Measurements from ENCODE around the gene SCGB1C1. TPM values are rescaled to one million over a fixed set of nuclear protein-coding genes. Genes with fewer than 3 reads are reported as not detected.
"Not testable (repeated sequence)": the region's sequence is repeated elsewhere in the genome, so short reads cannot be mapped to it uniquely, and the experiment has no call there.

Gene SCGB1C1
- total and polyA plus RNA-seq, 2 of the 8 experiments (the other 6 are each of a cell fraction or from before 2014, with no cell fraction given): not detected

DNA sequence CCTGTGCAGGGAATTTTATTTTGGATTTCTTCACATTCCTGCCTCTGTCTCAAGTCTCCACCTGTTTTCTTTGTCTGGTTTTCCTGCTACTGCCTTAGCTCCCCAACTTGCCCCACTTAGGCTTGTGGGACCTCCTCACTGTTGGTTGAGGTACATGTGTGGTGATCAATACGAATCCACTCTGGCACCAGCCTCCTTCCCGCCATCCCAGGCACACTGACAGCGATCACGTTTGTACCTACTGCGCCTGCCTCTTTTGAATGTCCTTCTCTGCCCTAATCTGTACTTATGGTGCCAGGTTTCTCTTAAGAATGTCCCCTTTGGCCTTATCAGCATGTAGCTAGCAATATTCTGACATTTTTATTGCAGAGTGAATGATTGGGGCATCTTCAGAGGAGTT is 2.3 kb upstream of the SCGB1C1 start:
- H3K18ac ChIP-seq (ENCODE audit: extremely low read depth, low read length); H4K8ac ChIP-seq (ENCODE audit: extremely low read depth, insufficient read depth, low read length); DNase-seq (ENCODE audit: low read depth in 1 of 2, low spot score in 2 of 2); H3K14ac ChIP-seq (ENCODE audit: insufficient read length); H2BK120ac ChIP-seq (replicated peaks; ENCODE audit: low read depth, low read length); H2BK15ac ChIP-seq (ENCODE audit: low read length); H3K4ac ChIP-seq (replicated peaks; ENCODE audit: insufficient read length, low read depth, low read length); H2AFZ ChIP-seq (ENCODE audit: low read length); H4K91ac ChIP-seq (replicated peaks; ENCODE audit: insufficient read length, low read length); H3K23me2 ChIP-seq (ENCODE audit: low read depth, low read length); H2BK12ac ChIP-seq (ENCODE audit: low read depth, low read length); H2BK5ac ChIP-seq (ENCODE audit: low read depth, low read length); H3K4me2 ChIP-seq (ENCODE audit: insufficient read depth in 1 of 2, low read depth in 2 of 2, low read length in 2 of 2); H2BK20ac ChIP-seq (ENCODE audit: low read length); H3K4me3 ChIP-seq (ENCODE audit: extremely low read depth in 1 of 4, insufficient read depth in 2 of 4, low read depth in 3 of 4, low read length in 4 of 4); H3K36me3 ChIP-seq (ENCODE audit: control insufficient read depth in 2 of 4, insufficient read depth in 4 of 4, low read length in 3 of 4); H4K5ac ChIP-seq (ENCODE audit: insufficient read length, low read depth, low read length); H3K79me2 ChIP-seq (ENCODE audit: control insufficient read depth in 1 of 2, insufficient read depth in 2 of 2, low read length in 2 of 2); H3K9ac ChIP-seq (replicated peaks in 1 of 4; ENCODE audit: extremely low read depth in 1 of 4, low read depth in 3 of 4, low read length in 3 of 4); H3K4me1 ChIP-seq (replicated peaks in 1 of 4; ENCODE audit: control insufficient read depth in 3 of 4, insufficient read depth in 4 of 4, low read length in 3 of 4); H3K27me3 ChIP-seq (replicated peaks in 1 of 4; ENCODE audit: control insufficient read depth in 3 of 4, extremely low read depth in 1 of 4, insufficient read depth in 3 of 4, low read length in 3 of 4); H3K23ac ChIP-seq (ENCODE audit: insufficient read length); FAIRE-seq; POLR2A ChIA-PET (ENCODE audit: partially characterized antibody); H4K20me1 ChIP-seq (replicated peaks in 1 of 2; ENCODE audit: control insufficient read depth in 1 of 2, insufficient read depth in 2 of 2, low read length in 2 of 2); H2AK5ac ChIP-seq (ENCODE audit: low read depth, low read length); H3K27ac ChIP-seq (ENCODE audit: low read depth, low read length); H3K56ac ChIP-seq (replicated peaks; ENCODE audit: insufficient read length, low read depth, low read length); H3K79me1 ChIP-seq (ENCODE audit: low read depth, low read length); CTCF ChIA-PET (ENCODE audit: partially characterized antibody): not testable (repeated sequence)
- WGBS, 2 experiments (ENCODE audit: extremely low coverage in 1 of 2, insufficient coverage in 1 of 2, insufficient read length in 1 of 2, insufficient replicate concordance in 2 of 2, low coverage in 1 of 2, low lambda C conversion rate in 2 of 2, missing lambda C conversion rate in 1 of 2): 88% methylated on average over 5 of the region's 5 CpGs; no CpG with 5 or more reads in 1 of the 2 experiments
- H3K9me3 ChIP-seq (ENCODE audit: insufficient read depth in 2 of 2, low read depth in 1 of 2, low read length in 1 of 2): peaks cover 9 to 15% of the 10 kb centered on the region in 2 experiments

Measured in H1 (cell line).